ENCODE measurements around the gene KIRREL1.

Gene KIRREL1

GRCh38 chr1:157996433-157996832, 3.0 kb downstream of the KIRREL1 start:
- Histone ChIP-seq H3K4me3 (ENCODE audit: low read length) (peak overlapping the region; percentile 36), H3K4me1 (ENCODE audit: control insufficient read depth, insufficient read depth, low read length) (peaks cover 24% of the 10 kb centered on the region), H3K27me3 (ENCODE audit: control insufficient read depth, insufficient read depth, low read length) (no peaks in the 10 kb centered on the region), H3K27ac (ENCODE audit: low read depth, low read length) (peak overlapping the region; percentile 2), H3K36me3 (ENCODE audit: control insufficient read depth, insufficient read depth, low read length) (no peaks in the 10 kb centered on the region), H3K9ac (ENCODE audit: low read length) (no peak overlapping the region)

GRCh38 chr1:158000507-158000906, 7.1 kb downstream of the KIRREL1 start:
- H3K9ac ChIP-seq (ENCODE audit: low read length): no peak overlapping the region
- no peaks in the 10 kb centered on the region for H3K36me3 ChIP-seq (ENCODE audit: control insufficient read depth, insufficient read depth, low read length)
- no peak overlapping the region for H3K4me3 ChIP-seq (ENCODE audit: low read length)
- no peaks in the 10 kb centered on the region for H3K27me3 ChIP-seq (ENCODE audit: control insufficient read depth, insufficient read depth, low read length)
- no peak overlapping the region for H3K27ac ChIP-seq (ENCODE audit: low read depth, low read length)
- peaks cover 38% of the 10 kb centered on the region for H3K4me1 ChIP-seq (ENCODE audit: control insufficient read depth, insufficient read depth, low read length)

- Histone ChIP-seq H3K27ac (ENCODE audit: low read depth, low read length) (peak overlapping the region; percentile 64), H3K9ac (ENCODE audit: low read length) (no peak overlapping the region), H3K4me1 (ENCODE audit: control insufficient read depth, insufficient read depth, low read length) (peaks cover 43% of the 10 kb centered on the region)
Measured at GRCh38 chr1:158002022-158002630, 8.7 kb downstream of the KIRREL1 start.

GRCh38 chr1:158002631-158003405, 9.4 kb downstream of the KIRREL1 start:
- Histone ChIP-seq H3K27me3 (ENCODE audit: control insufficient read depth, insufficient read depth, low read length) (no peaks in the 10 kb centered on the region), H3K9ac (ENCODE audit: low read length) (no peak overlapping the region), H3K36me3 (ENCODE audit: control insufficient read depth, insufficient read depth, low read length) (no peaks in the 10 kb centered on the region), H3K4me3 (ENCODE audit: low read length) (no peak overlapping the region), H3K27ac (ENCODE audit: low read depth, low read length) (peak overlapping the region; percentile 70), H3K4me1 (ENCODE audit: control insufficient read depth, insufficient read depth, low read length) (peaks cover 49% of the 10 kb centered on the region)

More at GRCh38 chr1:158002022-158002630, 8.7 kb downstream of the KIRREL1 start:
- Histone ChIP-seq H3K27me3 (ENCODE audit: control insufficient read depth, insufficient read depth, low read length) (no peaks in the 10 kb centered on the region), H3K4me3 (ENCODE audit: low read length) (no peak overlapping the region), H3K36me3 (ENCODE audit: control insufficient read depth, insufficient read depth, low read length) (no peaks in the 10 kb centered on the region)

- no peak overlapping the region for H3K9ac ChIP-seq (ENCODE audit: low read length)
- no peaks in the 10 kb centered on the region for H3K27me3 ChIP-seq (ENCODE audit: control insufficient read depth, insufficient read depth, low read length)
- H3K27ac ChIP-seq (ENCODE audit: low read depth, low read length): peak overlapping the region; percentile 70
- no peaks in the 10 kb centered on the region for H3K36me3 ChIP-seq (ENCODE audit: control insufficient read depth, insufficient read depth, low read length)
- no peak overlapping the region for H3K4me3 ChIP-seq (ENCODE audit: low read length)
- peaks cover 55% of the 10 kb centered on the region for H3K4me1 ChIP-seq (ENCODE audit: control insufficient read depth, insufficient read depth, low read length)
Measured at GRCh38 chr1:158003406-158003800, 10.0 kb downstream of the KIRREL1 start.

- Histone ChIP-seq H3K4me1 (ENCODE audit: control insufficient read depth, insufficient read depth, low read length) (peaks cover 68% of the 10 kb centered on the region), H3K36me3 (ENCODE audit: control insufficient read depth, insufficient read depth, low read length) (no peaks in the 10 kb centered on the region), H3K27ac (ENCODE audit: low read depth, low read length) (no peak overlapping the region), H3K4me3 (ENCODE audit: low read length) (no peak overlapping the region), H3K9ac (ENCODE audit: low read length) (no peak overlapping the region), H3K27me3 (ENCODE audit: control insufficient read depth, insufficient read depth, low read length) (no peaks in the 10 kb centered on the region)
Measured at GRCh38 chr1:158005224-158005623, 11.8 kb downstream of the KIRREL1 start.

GRCh38 chr1:158007180-158007579, 13.7 kb downstream of the KIRREL1 start:
- Histone ChIP-seq H3K36me3 (ENCODE audit: control insufficient read depth, insufficient read depth, low read length) (no peaks in the 10 kb centered on the region), H3K4me3 (ENCODE audit: low read length) (no peak overlapping the region), H3K4me1 (ENCODE audit: control insufficient read depth, insufficient read depth, low read length) (peaks cover 84% of the 10 kb centered on the region), H3K27me3 (ENCODE audit: control insufficient read depth, insufficient read depth, low read length) (no peaks in the 10 kb centered on the region), H3K27ac (ENCODE audit: low read depth, low read length) (peak overlapping the region; percentile 85), H3K9ac (ENCODE audit: low read length) (no peak overlapping the region)

- Histone ChIP-seq H3K27me3 (ENCODE audit: control insufficient read depth, insufficient read depth, low read length) (no peaks in the 10 kb centered on the region), H3K36me3 (ENCODE audit: control insufficient read depth, insufficient read depth, low read length) (no peaks in the 10 kb centered on the region), H3K4me1 (ENCODE audit: control insufficient read depth, insufficient read depth, low read length) (peaks cover 78% of the 10 kb centered on the region), H3K27ac (ENCODE audit: low read depth, low read length) (peak overlapping the region; percentile 85), H3K9ac (ENCODE audit: low read length) (no peak overlapping the region), H3K4me3 (ENCODE audit: low read length) (no peak overlapping the region)
Measured at GRCh38 chr1:158007667-158008386, 14.4 kb downstream of the KIRREL1 start.

- Histone ChIP-seq H3K27ac (ENCODE audit: low read depth, low read length) (peak overlapping the region; percentile 85), H3K4me3 (ENCODE audit: low read length) (peak overlapping the region; percentile 22), H3K36me3 (ENCODE audit: control insufficient read depth, insufficient read depth, low read length) (no peaks in the 10 kb centered on the region), H3K4me1 (ENCODE audit: control insufficient read depth, insufficient read depth, low read length) (peaks cover 71% of the 10 kb centered on the region), H3K27me3 (ENCODE audit: control insufficient read depth, insufficient read depth, low read length) (no peaks in the 10 kb centered on the region), H3K9ac (ENCODE audit: low read length) (no peak overlapping the region)
Measured at GRCh38 chr1:158008630-158009029, 15.2 kb downstream of the KIRREL1 start.

- Histone ChIP-seq H3K27ac (ENCODE audit: low read depth, low read length) (peak overlapping the region; percentile 85), H3K36me3 (ENCODE audit: control insufficient read depth, insufficient read depth, low read length) (no peaks in the 10 kb centered on the region), H3K27me3 (ENCODE audit: control insufficient read depth, insufficient read depth, low read length) (no peaks in the 10 kb centered on the region), H3K9ac (ENCODE audit: low read length) (no peak overlapping the region), H3K4me3 (ENCODE audit: low read length) (peak overlapping the region; percentile 45), H3K4me1 (ENCODE audit: control insufficient read depth, insufficient read depth, low read length) (peaks cover 62% of the 10 kb centered on the region)
Measured at GRCh38 chr1:158011714-158012113, 18.3 kb downstream of the KIRREL1 start.

- H3K27ac ChIP-seq (ENCODE audit: low read depth, low read length): peak overlapping the region; percentile 74
- no peaks in the 10 kb centered on the region for H3K36me3 ChIP-seq (ENCODE audit: control insufficient read depth, insufficient read depth, low read length)
- H3K9ac ChIP-seq (ENCODE audit: low read length): peak overlapping the region; percentile 14
- peaks cover 42% of the 10 kb centered on the region for H3K4me1 ChIP-seq (ENCODE audit: control insufficient read depth, insufficient read depth, low read length)
- H3K27me3 ChIP-seq (ENCODE audit: control insufficient read depth, insufficient read depth, low read length): no peaks in the 10 kb centered on the region
- no peak overlapping the region for H3K4me3 ChIP-seq (ENCODE audit: low read length)
Measured at GRCh38 chr1:158013840-158014730, 20.6 kb downstream of the KIRREL1 start.
